IPS-15b (cell line): ENCODE data around the gene DRC1.

Experiments used
- H3K27me3 ChIP-seq: one replicate; pipeline ENCODE4 v1.6.1; 2013; ENCODE audit warnings: low read length; ENCODE audit not compliant: control insufficient read depth, insufficient read depth
- H3K36me3 ChIP-seq: one replicate; pipeline ENCODE4 v1.6.1; 2013; ENCODE audit warnings: low read length; ENCODE audit not compliant: control insufficient read depth, insufficient read depth
- H3K4me1 ChIP-seq: one replicate; pipeline ENCODE4 v1.6.1; 2013; ENCODE audit warnings: mild to moderate bottlenecking, low read length; ENCODE audit not compliant: control insufficient read depth, insufficient read depth
- H3K4me3 ChIP-seq: one replicate; pipeline ENCODE4 v1.5.1; 2013; ENCODE audit warnings: low read depth, low read length
- H3K9ac ChIP-seq: one replicate; pipeline ENCODE4 v1.6.1; 2013; ENCODE audit warnings: low read depth, mild to moderate bottlenecking, low read length
- H3K9me3 ChIP-seq: one replicate; pipeline ENCODE4 v1.6.1; 2013; ENCODE audit warnings: mild to moderate bottlenecking, low read length; ENCODE audit not compliant: control insufficient read depth, insufficient read depth

DRC1 gene

DNA sequence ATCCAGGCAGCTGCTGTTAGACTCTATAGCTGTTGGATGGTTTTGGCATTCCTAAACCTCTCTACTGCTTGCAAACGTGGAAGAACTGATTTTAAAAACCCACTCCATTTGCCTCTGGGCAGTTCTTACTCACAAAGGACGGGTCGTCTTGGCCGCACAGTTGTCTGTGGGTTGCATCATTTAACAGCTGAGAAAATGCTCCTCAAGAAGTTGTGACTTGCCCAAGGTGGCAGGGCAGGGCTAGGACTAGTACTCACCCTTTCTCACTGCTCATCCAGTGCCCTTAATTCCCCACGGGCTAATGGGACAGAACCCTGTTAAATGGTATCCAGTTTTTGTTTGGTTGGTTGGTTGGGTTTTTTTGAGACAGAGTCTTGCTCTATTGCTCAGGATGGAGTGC lies 997 bp upstream of the DRC1 start:
- Histone ChIP-seq H3K27me3 (no peaks in the 10 kb centered on the region), H3K4me3 (no peak overlapping the region), H3K4me1 (peaks cover 3% of the 10 kb centered on the region), H3K9me3 (no peaks in the 10 kb centered on the region), H3K36me3 (no peaks in the 10 kb centered on the region), H3K9ac (no peak overlapping the region)

DNA sequence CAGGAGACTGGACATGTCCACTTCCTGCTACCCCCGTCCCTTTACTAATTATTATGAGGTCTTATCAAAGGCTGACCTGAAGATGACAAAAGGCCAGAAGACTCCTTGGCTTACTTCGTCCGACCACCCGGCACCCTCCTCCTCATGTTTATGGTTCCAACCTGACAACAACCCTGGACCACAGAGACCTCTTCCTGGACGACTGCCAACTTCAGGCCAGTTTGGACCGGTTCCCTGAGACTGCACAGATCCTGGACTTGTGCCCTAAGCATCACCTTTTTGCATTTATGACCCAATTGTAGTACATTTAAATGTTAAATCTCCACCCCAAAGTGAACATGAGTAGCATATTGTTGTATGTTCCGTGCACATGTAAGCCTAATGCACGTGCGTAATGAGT lies 5.8 kb downstream of the DRC1 start:
- Histone ChIP-seq H3K4me1 (no peaks in the 10 kb centered on the region), H3K9ac (no peak overlapping the region), H3K9me3 (no peaks in the 10 kb centered on the region), H3K27me3 (no peaks in the 10 kb centered on the region), H3K36me3 (no peaks in the 10 kb centered on the region), H3K4me3 (no peak overlapping the region)

DNA sequence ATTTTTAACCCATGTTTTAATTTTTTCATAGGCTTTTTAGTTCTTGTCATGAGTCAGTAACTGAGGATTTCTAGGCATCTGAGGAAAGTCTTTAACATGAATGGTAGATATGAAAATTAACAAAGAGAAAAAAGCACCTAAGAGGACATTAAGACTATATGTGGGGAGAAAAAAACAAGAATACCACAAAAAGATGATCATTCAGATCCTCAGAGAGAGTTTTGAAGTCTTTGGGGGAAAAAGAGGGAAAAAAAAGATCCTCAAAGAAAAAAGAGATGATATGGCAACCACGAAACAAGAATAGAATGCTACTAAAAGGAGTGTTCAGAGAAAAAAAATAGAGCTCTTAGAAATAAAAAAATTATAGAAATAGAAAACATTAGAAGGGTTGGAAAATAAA lies 8.1 kb downstream of the DRC1 start:
- Histone ChIP-seq H3K4me3 (no peak overlapping the region), H3K9ac (no peak overlapping the region), H3K4me1 (no peaks in the 10 kb centered on the region), H3K27me3 (no peaks in the 10 kb centered on the region), H3K36me3 (no peaks in the 10 kb centered on the region), H3K9me3 (no peaks in the 10 kb centered on the region)

DNA sequence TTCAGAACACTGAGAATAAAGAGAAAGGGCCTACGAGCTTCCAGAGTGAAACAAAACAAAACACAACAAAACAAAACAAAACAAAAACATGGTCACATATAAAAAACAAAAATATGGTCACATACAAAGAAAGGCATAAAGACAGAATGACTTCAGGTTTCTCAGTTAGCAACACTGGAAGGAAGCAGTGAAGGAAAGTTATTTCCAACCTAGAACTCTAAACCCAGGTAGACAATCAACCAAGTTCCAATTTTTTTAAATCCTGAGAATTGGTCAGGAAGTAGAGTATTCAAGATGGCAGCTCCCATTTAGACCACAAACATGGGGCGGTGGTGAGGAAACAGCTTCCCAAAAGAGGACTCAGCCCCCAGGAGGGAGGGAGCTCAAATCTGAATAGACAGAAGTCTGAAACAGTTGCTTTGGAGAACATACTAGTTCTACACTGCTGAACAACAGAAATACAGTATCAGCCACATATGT lies 9.1 kb downstream of the DRC1 start:
- Histone ChIP-seq H3K4me1 (no peaks in the 10 kb centered on the region), H3K36me3 (no peaks in the 10 kb centered on the region), H3K4me3 (no peak overlapping the region), H3K9me3 (no peaks in the 10 kb centered on the region), H3K9ac (no peak overlapping the region), H3K27me3 (no peaks in the 10 kb centered on the region)

- Histone ChIP-seq H3K27me3 (no peaks in the 10 kb centered on the region), H3K4me3 (no peak overlapping the region), H3K9ac (no peak overlapping the region), H3K9me3 (no peaks in the 10 kb centered on the region), H3K4me1 (no peaks in the 10 kb centered on the region), H3K36me3 (no peaks in the 10 kb centered on the region)
Measured at GRCh38 chr2:26411419-26411818, 9.7 kb downstream of the DRC1 start.

- Histone ChIP-seq H3K9ac (no peak overlapping the region), H3K4me1 (no peaks in the 10 kb centered on the region), H3K9me3 (no peaks in the 10 kb centered on the region), H3K27me3 (no peaks in the 10 kb centered on the region), H3K36me3 (no peaks in the 10 kb centered on the region), H3K4me3 (no peak overlapping the region)
Measured at GRCh38 chr2:26412091-26412673, 10.5 kb downstream of the DRC1 start.

DNA sequence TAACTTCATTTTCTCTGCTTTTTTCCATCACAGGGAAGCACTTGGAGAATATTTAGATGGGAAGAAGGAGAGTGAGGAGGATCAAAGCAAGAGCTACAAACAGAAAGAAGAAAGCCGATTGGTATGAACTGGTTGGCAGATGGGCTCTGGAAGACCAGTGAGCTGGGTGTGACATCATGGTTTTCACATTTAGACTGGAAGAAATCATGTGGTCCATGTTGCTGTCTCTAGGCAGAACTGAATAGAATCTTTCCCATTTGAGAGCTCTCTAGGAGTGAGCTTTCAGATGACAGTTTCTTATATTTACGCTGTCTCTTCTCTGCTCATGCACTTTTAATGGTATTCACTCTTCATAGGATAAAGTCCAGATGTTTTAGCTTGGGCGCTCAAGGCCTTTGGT lies 12.6 kb downstream of the DRC1 start:
- Histone ChIP-seq H3K27me3 (no peaks in the 10 kb centered on the region), H3K4me1 (no peaks in the 10 kb centered on the region), H3K4me3 (no peak overlapping the region), H3K36me3 (no peaks in the 10 kb centered on the region), H3K9ac (no peak overlapping the region), H3K9me3 (no peaks in the 10 kb centered on the region)

- H3K4me1 ChIP-seq = peaks cover 2% of the 10 kb centered on the region
- no peak overlapping the region for H3K9ac ChIP-seq
- H3K4me3 ChIP-seq = no peak overlapping the region
- H3K36me3 ChIP-seq = no peaks in the 10 kb centered on the region
- H3K27me3 ChIP-seq = no peaks in the 10 kb centered on the region
- no peaks in the 10 kb centered on the region for H3K9me3 ChIP-seq
Measured at GRCh38 chr2:26421961-26422360, 20.2 kb downstream of the DRC1 start.

- no peak overlapping the region for H3K4me3 ChIP-seq
- no peaks in the 10 kb centered on the region for H3K9me3 ChIP-seq
- H3K27me3 ChIP-seq = no peaks in the 10 kb centered on the region
- H3K36me3 ChIP-seq = no peaks in the 10 kb centered on the region
- H3K9ac ChIP-seq = no peak overlapping the region
- peaks cover 2% of the 10 kb centered on the region for H3K4me1 ChIP-seq
Measured at GRCh38 chr2:26422947-26423629, 21.4 kb downstream of the DRC1 start.

GRCh38 chr2:26423750-26424149 lies 22.0 kb downstream of the DRC1 start:
- no peak overlapping the region for H3K4me3 ChIP-seq
- H3K27me3 ChIP-seq = no peaks in the 10 kb centered on the region
- H3K36me3 ChIP-seq = no peaks in the 10 kb centered on the region
- no peaks in the 10 kb centered on the region for H3K9me3 ChIP-seq
- no peak overlapping the region for H3K9ac ChIP-seq
- peaks cover 2% of the 10 kb centered on the region for H3K4me1 ChIP-seq

DNA sequence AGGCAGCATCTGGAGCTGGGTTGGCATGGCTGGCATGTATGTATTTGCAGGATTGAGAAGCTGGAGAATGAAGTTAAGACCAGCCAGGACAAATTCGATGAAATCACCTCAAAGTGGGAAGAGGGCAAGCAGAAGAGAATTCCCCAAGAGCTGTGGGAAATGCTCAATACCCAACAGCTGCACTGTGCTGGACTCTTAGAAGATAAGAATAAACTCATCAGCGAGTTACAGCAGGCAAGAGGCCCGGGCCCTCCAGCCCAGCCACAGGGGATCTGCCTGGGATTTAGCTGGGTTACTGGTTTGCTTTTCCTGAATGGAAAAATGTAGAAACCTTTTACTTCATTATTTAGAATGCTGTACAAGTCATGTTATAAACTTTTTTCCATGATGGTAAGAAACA lies 22.5 kb downstream of the DRC1 start:
- H3K27me3 ChIP-seq = no peaks in the 10 kb centered on the region
- H3K36me3 ChIP-seq = no peaks in the 10 kb centered on the region
- H3K4me1 ChIP-seq = peaks cover 2% of the 10 kb centered on the region
- no peaks in the 10 kb centered on the region for H3K9me3 ChIP-seq
- H3K9ac ChIP-seq = no peak overlapping the region
- H3K4me3 ChIP-seq = no peak overlapping the region

GRCh38 chr2:26428846-26429245 lies 27.1 kb downstream of the DRC1 start:
- no peaks in the 10 kb centered on the region for H3K9me3 ChIP-seq
- H3K9ac ChIP-seq = no peak overlapping the region
- no peaks in the 10 kb centered on the region for H3K4me1 ChIP-seq
- H3K36me3 ChIP-seq = no peaks in the 10 kb centered on the region
- no peak overlapping the region for H3K4me3 ChIP-seq
- no peaks in the 10 kb centered on the region for H3K27me3 ChIP-seq
